Stomach (tissue), 9 donors: ENCODE measurements around the gene LCA5. TPM values are rescaled to one million over a fixed set of nuclear protein-coding genes. Genes with fewer than 3 reads are reported as not detected.

Source experiments
- DNase-seq, 2 donors: peaks; one replicate each; pipeline versions ENCODE4 v3.0.0 to v3.0.0-alpha.2; 2013 to 2019
- H3K27ac ChIP-seq, 5 donors: fragments of 200-600 bp in 4 of 5; sonication (generic) in 4 of 5; one replicate each; pipeline ENCODE4 v1.5.1; 2013 to 2019; ENCODE audit warnings: mild to moderate bottlenecking in 1 of 5, moderate library complexity in 1 of 5
- H3K27me3 ChIP-seq, 3 donors: fragments of 200-600 bp; sonication (generic); one replicate each; pipeline ENCODE4 v1.5.1; 2017 to 2019; ENCODE audit warnings: mixed run types in 1 of 3
- H3K36me3 ChIP-seq, 4 donors: fragments of 200-600 bp; sonication (generic); 1 replicate in 3 of 4; 2 replicates in 1 of 4; pipeline ENCODE4 v1.5.1; 2016 to 2019
- H3K4me1 ChIP-seq, 4 donors: fragments of 200-600 bp; sonication (generic); one replicate each; pipeline ENCODE4 v1.5.1; 2016 to 2019
- H3K4me3 ChIP-seq, 4 donors: fragments of 200-600 bp; sonication (generic) in 3 of 4; one replicate each; pipeline ENCODE4 v1.5.1; 2016 to 2019; ENCODE audit warnings: mild to moderate bottlenecking in 1 of 4
- H3K9me3 ChIP-seq, 4 donors: fragments of 200-600 bp; sonication (generic); one replicate each; pipeline ENCODE4 v1.5.1; 2016 to 2019
- CTCF ChIP-seq, 7 experiments: fragments of 450-650 bp in 4 of 7; fragments of 200-600 bp in 3 of 7; sonication (generic) in 3 of 7; IDR thresholded peaks; one replicate each; pipeline ENCODE4 v1.5.1; 2016 to 2019; ENCODE audit warnings: antibody characterized with exemption in 7 of 7, control low read depth in 2 of 7, mild to moderate bottlenecking in 1 of 7
- EP300 ChIP-seq: sonication (generic); formaldehyde crosslinking; IDR thresholded peaks from one replicate; pipeline ENCODE4 v1.6.1; 2017; ENCODE audit warnings: antibody characterized with exemption
- POLR2A ChIP-seq, 4 donors: fragments of 450-650 bp; IDR thresholded peaks; one replicate each; pipeline ENCODE4 v1.6.1; 2016; ENCODE audit warnings: antibody characterized with exemption in 4 of 4, control low read depth in 2 of 4, mild to moderate bottlenecking in 1 of 4, moderate library complexity in 1 of 4
- POLR2AphosphoS5 ChIP-seq, 3 donors: sonication (generic); formaldehyde crosslinking; IDR thresholded peaks; one replicate each; pipeline ENCODE4 v1.6.1; 2016; ENCODE audit warnings: antibody characterized with exemption in 3 of 3
- WGBS, 5 donors: extraction: QIAGEN DNeasy Blood & Tissue Kit in 3 of 5; methylation state at CpG; one replicate each; pipeline versions ENCODE4 v1.1.5 to v1.1.7; 2013 to 2018; 5-methylcytosine and 5-hydroxymethylcytosine counted together
- intact Hi-C: fragments of 100-400 bp; cut with DNase I; formaldehyde crosslinking; loops from one replicate; pipeline ENCODE4 v1.15.1; 2023; ENCODE audit warnings: low total_unique reads
- polyA plus RNA-seq, 3 donors: library from polyadenylated mRNA; stranded (reverse); fragments of 200-250 nt; gene quantifications; one replicate each; pipeline ENCODE4 v1.2.3, GENCODE V29; 2013
- total RNA-seq, 5 donors: library from RNA; depleted of rRNA; stranded (reverse); fragments of >200 nt; gene quantifications; one replicate each; pipeline versions ENCODE4 v1.1.0 to v1.2.3, GENCODE V29; 2014 to 2016
- donor health status: healthy with polysubstance abuse.
- donor health status: Bipolar disorder and iron deficiency.
- donor health status: healthy.

Gene LCA5
- total and polyA plus RNA-seq, 8 donors = under 0.01 to 9.5 (median 1.3) TPM; not detected in 1

GRCh38 chr6:79522609-79523008 lies 14.6 kb downstream of the LCA5 start:
- intact Hi-C loops = no loop called here
- no peaks in the 10 kb centered on the region for H3K27me3 ChIP-seq
- H3K27ac ChIP-seq = no peak overlapping the region
- H3K4me3 ChIP-seq = no peak overlapping the region
- peaks cover 0 to 17% (median 5%) of the 10 kb centered on the region in 4 donors for H3K4me1 ChIP-seq
- no peak for DNase-seq
- H3K36me3 ChIP-seq = no peaks in the 10 kb centered on the region
- 65 to 87% (median 77%) methylated on average over 3 of the region's 3 CpGs for WGBS, 5 donors
- TF ChIP-seq EP300 (no peak), POLR2A (IDR thresholded peaks at IDR 0.05) (no peak), CTCF (IDR thresholded peaks at IDR 0.05) (no peak), POLR2AphosphoS5 (IDR thresholded peaks at IDR 0.05) (no peak)
- no peaks in the 10 kb centered on the region for H3K9me3 ChIP-seq

GRCh38 chr6:79520534-79520933 lies 16.7 kb downstream of the LCA5 start:
- 62 to 89% (median 84%) methylated on average over 1 of the region's 1 CpG for WGBS, 5 donors

GRCh38 chr6:79518842-79519241 lies 18.4 kb downstream of the LCA5 start:
- no peak for TF ChIP-seq EP300
- intact Hi-C loops = no loop called here
- no peaks in the 10 kb centered on the region for H3K9me3 ChIP-seq
- no peak for DNase-seq
- H3K36me3 ChIP-seq = no peaks in the 10 kb centered on the region
- H3K4me1 ChIP-seq = no peaks in the 10 kb centered on the region
- H3K27me3 ChIP-seq = no peaks in the 10 kb centered on the region
- H3K27ac ChIP-seq = no peak overlapping the region
- no peak overlapping the region for H3K4me3 ChIP-seq

More at GRCh38 chr6:79520534-79520933, 16.7 kb downstream of the LCA5 start:
- no peak for DNase-seq
- no peaks in the 10 kb centered on the region for H3K9me3 ChIP-seq
- H3K4me3 ChIP-seq = no peak overlapping the region
- no peaks in the 10 kb centered on the region for H3K36me3 ChIP-seq
- intact Hi-C loops = no loop called here
- TF ChIP-seq EP300 (no peak), POLR2A (IDR thresholded peaks at IDR 0.05) (no peak), CTCF (IDR thresholded peaks at IDR 0.05) (no peak), POLR2AphosphoS5 (IDR thresholded peaks at IDR 0.05) (no peak)
- no peaks in the 10 kb centered on the region for H3K27me3 ChIP-seq
- peaks cover 0 to 7% (median under 1%) of the 10 kb centered on the region in 4 donors for H3K4me1 ChIP-seq
- H3K27ac ChIP-seq = no peak overlapping the region

- TF ChIP-seq CTCF (IDR thresholded peaks at IDR 0.05) = no peak
- no peak for TF ChIP-seq POLR2A (IDR thresholded peaks at IDR 0.05)
- TF ChIP-seq POLR2AphosphoS5 (IDR thresholded peaks at IDR 0.05) = no peak
- TF ChIP-seq EP300 = no peak
- whole genome bisulfite sequencing, 5 donors = 83 to 96% (median 95%) methylated on average over 1 of the region's 1 CpG
Measured at GRCh38 chr6:79515436-79515835, 21.8 kb downstream of the LCA5 start.

GRCh38 chr6:79513111-79513510 lies 24.1 kb downstream of the LCA5 start:
- Histone ChIP-seq H3K4me3 (no peak overlapping the region), H3K27ac (no peak overlapping the region), H3K27me3 (no peaks in the 10 kb centered on the region), H3K36me3 (peaks cover 0 to 13% (median 3%) of the 10 kb centered on the region in 4 donors), H3K4me1 (no peaks in the 10 kb centered on the region), H3K9me3 (no peaks in the 10 kb centered on the region)
- TF ChIP-seq CTCF (IDR thresholded peaks at IDR 0.05) = no peak
- no peak for TF ChIP-seq EP300
- TF ChIP-seq POLR2A (IDR thresholded peaks at IDR 0.05) = no peak
- no peak for TF ChIP-seq POLR2AphosphoS5 (IDR thresholded peaks at IDR 0.05)
- DNase-seq = no peak
- 83 to 87% (median 85%) methylated on average over 6 of the region's 6 CpGs for WGBS, 5 donors
- intact Hi-C loops = no loop called here

More at GRCh38 chr6:79515436-79515835, 21.8 kb downstream of the LCA5 start:
- peaks cover 0 to 13% (median 3%) of the 10 kb centered on the region in 4 donors for H3K36me3 ChIP-seq
- H3K4me1 ChIP-seq = no peaks in the 10 kb centered on the region
- no peak overlapping the region for H3K27ac ChIP-seq
- H3K4me3 ChIP-seq = no peak overlapping the region
- no peaks in the 10 kb centered on the region for H3K27me3 ChIP-seq
- intact Hi-C loops = no loop called here
- no peak for DNase-seq
- no peaks in the 10 kb centered on the region for H3K9me3 ChIP-seq
